K562 (cell line): ENCODE results near the gene NMT1. TPM values are rescaled to one million over a fixed set of nuclear protein-coding genes. Genes with fewer than 3 reads are reported as not detected.

Experiments used
- CHCHD3 ChIP-seq: fragments of 250-450 bp; sonication (Bioruptor Pico); IDR thresholded peaks from 2 replicates; pipeline ENCODE4 v2.1.2; 2022; ENCODE audit warnings: mild to moderate bottlenecking
- CHD4 ChIP-seq: fragments of 200-600 bp; sonication (generic); IDR thresholded peaks from 3 replicates; pipeline ENCODE4 v1.6.1; 2012; ENCODE audit warnings: low read depth, mild to moderate bottlenecking, mixed read lengths, low read length, inconsistent platforms; ENCODE audit not compliant: insufficient read depth, insufficient replicate concordance, poor library complexity, severe bottlenecking
- DDX20 ChIP-seq: fragments of 450-650 bp; IDR thresholded peaks from 2 replicates; pipeline ENCODE4 v1.6.1; 2016; ENCODE audit warnings: missing genetic modification characterization, low read depth, mild to moderate bottlenecking, missing compliant biosample characterization, moderate library complexity
- ETV5 ChIP-seq: sonication (generic); formaldehyde crosslinking; IDR thresholded peaks from 2 replicates; pipeline ENCODE4 v1.4.0; 2020; ENCODE audit warnings: low read depth, mild to moderate bottlenecking, missing genetic modification reagents
- FIP1L1 ChIP-seq: fragments of 200-400 bp; formaldehyde crosslinking; IDR thresholded peaks from 2 replicates; pipeline ENCODE4 v1.6.1; 2018; ENCODE audit warnings: mild to moderate bottlenecking, low read depth, low read length; ENCODE audit not compliant: poor library complexity, severe bottlenecking
- GABPB2 ChIP-seq: fragments of 250-450 bp; sonication (Bioruptor Pico); conservative IDR thresholded peaks from 2 replicates; pipeline ENCODE4 v1.5.1; 2021; ENCODE audit warnings: mild to moderate bottlenecking
- HLTF ChIP-seq: fragments of 450-650 bp; IDR thresholded peaks from 2 replicates; pipeline ENCODE4 v1.6.1; 2016
- JUN ChIP-seq, 2 experiments: sonication (generic) in 1 of 2; formaldehyde crosslinking in 1 of 2; IDR thresholded peaks; 2 replicates each; pipeline versions ENCODE4 v1.6.1 to v1.8.0; 2012 to 2022; ENCODE audit warnings: borderline replicate concordance in 2 of 2, mild to moderate bottlenecking in 2 of 2, improper control_type of control experiment in 1 of 2, low read depth in 1 of 2, low read length in 1 of 2, missing genetic modification reagents in 1 of 2
- MIER1 ChIP-seq: fragments of 450-650 bp; IDR thresholded peaks from 2 replicates; pipeline ENCODE4 v1.6.1; 2016; ENCODE audit warnings: antibody characterized with exemption, mild to moderate bottlenecking, low read depth
- NFIC ChIP-seq: fragments of 450-650 bp; IDR thresholded peaks from 2 replicates; pipeline ENCODE4 v1.6.1; 2017; ENCODE audit warnings: mild to moderate bottlenecking, inconsistent platforms
- NRF1 ChIP-seq, 2 experiments: fragments of 450-650 bp; IDR thresholded peaks in 1 of 2; conservative IDR thresholded peaks in 1 of 2; 2 replicates each; pipeline ENCODE4 v1.6.1; 2014; ENCODE audit warnings: mild to moderate bottlenecking in 2 of 2
- PHF20 ChIP-seq: fragments of 450-650 bp; IDR thresholded peaks from 2 replicates; pipeline ENCODE4 v1.6.1; 2018; ENCODE audit not compliant: partially characterized antibody
- SRSF1 ChIP-seq: fragments of 200-400 bp; formaldehyde crosslinking; IDR thresholded peaks from 2 replicates; pipeline ENCODE4 v1.6.1; 2017; ENCODE audit warnings: mild to moderate bottlenecking, low read depth, low read length, moderate library complexity
- SRSF9 ChIP-seq: fragments of 200-400 bp; formaldehyde crosslinking; IDR thresholded peaks from 2 replicates; pipeline ENCODE4 v1.6.1; 2017; ENCODE audit warnings: low read depth, low read length, borderline replicate concordance
- TEAD4 ChIP-seq, 2 experiments: sonication (generic) in 1 of 2; formaldehyde crosslinking in 1 of 2; IDR thresholded peaks; 2 replicates each; pipeline versions ENCODE4 v1.6.1 to v1.8.0; 2012 to 2022; ENCODE audit warnings: borderline replicate concordance in 1 of 2, inconsistent platforms in 1 of 2, low read length in 1 of 2, mild to moderate bottlenecking in 1 of 2, missing genetic modification reagents in 1 of 2
- ZNF133 ChIP-seq: fragments of 250-450 bp; sonication (Bioruptor Pico); IDR thresholded peaks from 2 replicates; pipeline ENCODE4 v1.4.0; 2020; ENCODE audit warnings: mild to moderate bottlenecking
- ZNF830 ChIP-seq: fragments of 250-450 bp; sonication (Bioruptor Pico); IDR thresholded peaks from 2 replicates; pipeline ENCODE4 v1.5.0; 2021; ENCODE audit warnings: mild to moderate bottlenecking
- polyA plus RNA-seq, 8 experiments: library from polyadenylated mRNA; depleted of rRNA in 4 of 8; stranded (reverse) in 5 of 8; unstranded in 3 of 8; fragments of >200 nt; fragmentation: Nextera tagmentation in 2 of 8; fragmentation: Illumina TruSeq in 1 of 8; extraction: Ambion mirVana in 2 of 8; extraction: Trizol in 1 of 8; gene quantifications; 2 replicates each; pipeline versions ENCODE4 v1.2.1 to v1.2.3, GENCODE V29; 2011 to 2014; ENCODE audit warnings: inconsistent platforms in 1 of 8, missing spikeins in 1 of 8
- total RNA-seq, 7 experiments: library from RNA; depleted of rRNA in 6 of 7; stranded (reverse); fragments of >200 nt in 6 of 7; fragmentation: Illumina TruSeq in 2 of 7; extraction: Trizol in 2 of 7; gene quantifications; 2 replicates each; pipeline versions ENCODE4 v1.2.1 to v1.2.3, GENCODE V29; 2011 to 2021; ENCODE audit warnings: low replicate concordance in 1 of 7
- TF ChIP-seq, protein P1 (sequence below): fragments of 450-650 bp; conservative IDR thresholded peaks from 2 replicates; pipeline ENCODE4 v1.6.1; 2016; ENCODE audit warnings: missing genetic modification characterization, low read depth, mild to moderate bottlenecking, missing compliant biosample characterization, moderate library complexity
- TF ChIP-seq, protein P2 (sequence below), 2 experiments: IDR thresholded peaks; 2 replicates each; pipeline ENCODE4 v1.6.1; 2012; ENCODE audit warnings: improper control_type of control experiment in 2 of 2, low read depth in 2 of 2, low read length in 2 of 2, borderline replicate concordance in 1 of 2
- TF ChIP-seq, protein P3 (sequence below): sonication (generic); formaldehyde crosslinking; IDR thresholded peaks from 2 replicates; pipeline ENCODE4 v1.8.0; 2022; ENCODE audit warnings: mild to moderate bottlenecking, missing genetic modification reagents, borderline replicate concordance

NMT1 gene
- total and polyA plus RNA-seq, 9 of the 15 experiments (the other 6 are each of a cell fraction or from before 2014, with no cell fraction given): 86.7 to 569 (median 213) TPM

DNA sequence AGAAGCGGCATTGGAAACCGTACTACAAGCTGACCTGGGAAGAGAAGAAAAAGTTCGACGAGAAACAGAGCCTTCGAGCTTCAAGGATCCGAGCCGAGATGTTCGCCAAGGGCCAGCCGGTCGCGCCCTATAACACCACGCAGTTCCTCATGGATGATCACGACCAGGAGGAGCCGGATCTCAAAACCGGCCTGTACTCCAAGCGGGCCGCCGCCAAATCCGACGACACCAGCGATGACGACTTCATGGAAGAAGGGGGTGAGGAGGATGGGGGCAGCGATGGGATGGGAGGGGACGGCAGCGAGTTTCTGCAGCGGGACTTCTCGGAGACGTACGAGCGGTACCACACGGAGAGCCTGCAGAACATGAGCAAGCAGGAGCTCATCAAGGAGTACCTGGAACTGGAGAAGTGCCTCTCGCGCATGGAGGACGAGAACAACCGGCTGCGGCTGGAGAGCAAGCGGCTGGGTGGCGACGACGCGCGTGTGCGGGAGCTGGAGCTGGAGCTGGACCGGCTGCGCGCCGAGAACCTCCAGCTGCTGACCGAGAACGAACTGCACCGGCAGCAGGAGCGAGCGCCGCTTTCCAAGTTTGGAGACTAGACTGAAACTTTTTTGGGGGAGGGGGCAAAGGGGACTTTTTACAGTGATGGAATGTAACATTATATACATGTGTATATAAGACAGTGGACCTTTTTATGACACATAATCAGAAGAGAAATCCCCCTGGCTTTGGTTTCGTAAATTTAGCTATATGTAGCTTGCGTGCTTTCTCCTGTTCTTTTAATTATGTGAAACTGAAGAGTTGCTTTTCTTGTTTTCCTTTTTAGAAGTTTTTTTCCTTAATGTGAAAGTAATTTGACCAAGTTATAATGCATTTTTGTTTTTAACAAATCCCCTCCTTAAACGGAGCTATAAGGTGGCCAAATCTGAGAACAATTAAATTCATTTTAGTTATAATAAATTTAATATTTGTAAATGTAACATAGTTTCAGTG is 88.8 kb downstream of the NMT1 start (continued):
- TF ChIP-seq, protein P1, sequence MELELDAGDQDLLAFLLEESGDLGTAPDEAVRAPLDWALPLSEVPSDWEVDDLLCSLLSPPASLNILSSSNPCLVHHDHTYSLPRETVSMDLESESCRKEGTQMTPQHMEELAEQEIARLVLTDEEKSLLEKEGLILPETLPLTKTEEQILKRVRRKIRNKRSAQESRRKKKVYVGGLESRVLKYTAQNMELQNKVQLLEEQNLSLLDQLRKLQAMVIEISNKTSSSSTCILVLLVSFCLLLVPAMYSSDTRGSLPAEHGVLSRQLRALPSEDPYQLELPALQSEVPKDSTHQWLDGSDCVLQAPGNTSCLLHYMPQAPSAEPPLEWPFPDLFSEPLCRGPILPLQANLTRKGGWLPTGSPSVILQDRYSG (tag): no peak
- TF ChIP-seq ZNF133 (CRISPR knock-in tag) (no peak), ETV5 (no peak), PHF20 (no peak), ZNF830 (no peak), NFIC (no peak), CHD4 (no peak), DDX20 (tag) (no peak), SRSF1 (no peak), JUN (IDR thresholded peaks at IDR 0.05; ENCODE audit: borderline replicate concordance, low read depth, low read length) (no peak), JUN (CRISPR knock-in tag; IDR thresholded peaks at IDR 0.05; ENCODE audit: borderline replicate concordance) (peak; percentile 14; the same call in 1 of the 2 replicates), SRSF9 (no peak), HLTF (0 out of 2 replicates have a peak, but pooled peaks have one; percentile 49), CHCHD3 (CRISPR knock-in tag) (no peak), MIER1 (no peak), FIP1L1 (peak; percentile 17), NRF1 (conservative IDR thresholded peaks at IDR 0.05 in 1 of 2, IDR thresholded peaks at IDR 0.05 in 1 of 2) (peak; percentile 81 to 83), GABPB2 (no peak), TEAD4 (IDR thresholded peaks at IDR 0.05; ENCODE audit: low read length) (no peak), TEAD4 (CRISPR knock-in tag; IDR thresholded peaks at IDR 0.05; ENCODE audit: borderline replicate concordance) (no peak)
- TF ChIP-seq, protein P2, sequence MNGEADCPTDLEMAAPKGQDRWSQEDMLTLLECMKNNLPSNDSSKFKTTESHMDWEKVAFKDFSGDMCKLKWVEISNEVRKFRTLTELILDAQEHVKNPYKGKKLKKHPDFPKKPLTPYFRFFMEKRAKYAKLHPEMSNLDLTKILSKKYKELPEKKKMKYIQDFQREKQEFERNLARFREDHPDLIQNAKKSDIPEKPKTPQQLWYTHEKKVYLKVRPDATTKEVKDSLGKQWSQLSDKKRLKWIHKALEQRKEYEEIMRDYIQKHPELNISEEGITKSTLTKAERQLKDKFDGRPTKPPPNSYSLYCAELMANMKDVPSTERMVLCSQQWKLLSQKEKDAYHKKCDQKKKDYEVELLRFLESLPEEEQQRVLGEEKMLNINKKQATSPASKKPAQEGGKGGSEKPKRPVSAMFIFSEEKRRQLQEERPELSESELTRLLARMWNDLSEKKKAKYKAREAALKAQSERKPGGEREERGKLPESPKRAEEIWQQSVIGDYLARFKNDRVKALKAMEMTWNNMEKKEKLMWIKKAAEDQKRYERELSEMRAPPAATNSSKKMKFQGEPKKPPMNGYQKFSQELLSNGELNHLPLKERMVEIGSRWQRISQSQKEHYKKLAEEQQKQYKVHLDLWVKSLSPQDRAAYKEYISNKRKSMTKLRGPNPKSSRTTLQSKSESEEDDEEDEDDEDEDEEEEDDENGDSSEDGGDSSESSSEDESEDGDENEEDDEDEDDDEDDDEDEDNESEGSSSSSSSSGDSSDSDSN (IDR thresholded peaks at IDR 0.05; ENCODE audit: borderline replicate concordance in 1 of 2, low read depth in 2 of 2, low read length in 2 of 2): no peak
- TF ChIP-seq, protein P3, sequence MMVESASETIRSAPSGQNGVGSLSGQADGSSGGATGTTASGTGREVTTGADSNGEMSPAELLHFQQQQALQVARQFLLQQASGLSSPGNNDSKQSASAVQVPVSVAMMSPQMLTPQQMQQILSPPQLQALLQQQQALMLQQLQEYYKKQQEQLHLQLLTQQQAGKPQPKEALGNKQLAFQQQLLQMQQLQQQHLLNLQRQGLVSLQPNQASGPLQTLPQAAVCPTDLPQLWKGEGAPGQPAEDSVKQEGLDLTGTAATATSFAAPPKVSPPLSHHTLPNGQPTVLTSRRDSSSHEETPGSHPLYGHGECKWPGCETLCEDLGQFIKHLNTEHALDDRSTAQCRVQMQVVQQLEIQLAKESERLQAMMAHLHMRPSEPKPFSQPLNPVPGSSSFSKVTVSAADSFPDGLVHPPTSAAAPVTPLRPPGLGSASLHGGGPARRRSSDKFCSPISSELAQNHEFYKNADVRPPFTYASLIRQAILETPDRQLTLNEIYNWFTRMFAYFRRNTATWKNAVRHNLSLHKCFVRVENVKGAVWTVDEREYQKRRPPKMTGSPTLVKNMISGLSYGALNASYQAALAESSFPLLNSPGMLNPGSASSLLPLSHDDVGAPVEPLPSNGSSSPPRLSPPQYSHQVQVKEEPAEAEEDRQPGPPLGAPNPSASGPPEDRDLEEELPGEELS (CRISPR knock-in tag): 0 out of 2 replicates have a peak, but pooled peaks have one; percentile 28
